ENCODE measurements around the gene NDUFB1.

- TF ChIP-seq, protein P1, sequence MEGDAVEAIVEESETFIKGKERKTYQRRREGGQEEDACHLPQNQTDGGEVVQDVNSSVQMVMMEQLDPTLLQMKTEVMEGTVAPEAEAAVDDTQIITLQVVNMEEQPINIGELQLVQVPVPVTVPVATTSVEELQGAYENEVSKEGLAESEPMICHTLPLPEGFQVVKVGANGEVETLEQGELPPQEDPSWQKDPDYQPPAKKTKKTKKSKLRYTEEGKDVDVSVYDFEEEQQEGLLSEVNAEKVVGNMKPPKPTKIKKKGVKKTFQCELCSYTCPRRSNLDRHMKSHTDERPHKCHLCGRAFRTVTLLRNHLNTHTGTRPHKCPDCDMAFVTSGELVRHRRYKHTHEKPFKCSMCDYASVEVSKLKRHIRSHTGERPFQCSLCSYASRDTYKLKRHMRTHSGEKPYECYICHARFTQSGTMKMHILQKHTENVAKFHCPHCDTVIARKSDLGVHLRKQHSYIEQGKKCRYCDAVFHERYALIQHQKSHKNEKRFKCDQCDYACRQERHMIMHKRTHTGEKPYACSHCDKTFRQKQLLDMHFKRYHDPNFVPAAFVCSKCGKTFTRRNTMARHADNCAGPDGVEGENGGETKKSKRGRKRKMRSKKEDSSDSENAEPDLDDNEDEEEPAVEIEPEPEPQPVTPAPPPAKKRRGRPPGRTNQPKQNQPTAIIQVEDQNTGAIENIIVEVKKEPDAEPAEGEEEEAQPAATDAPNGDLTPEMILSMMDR (conservative IDR thresholded peaks at IDR 0.05; ENCODE audit: low read depth, low read length) = no peak
- no peak for TF ChIP-seq EZH2 (IDR thresholded peaks at IDR 0.05; ENCODE audit: low read length, unreplicated experiment)
Measured at GRCh38 chr14:92143309-92143708, 21.8 kb upstream of the NDUFB1 start.
